GM23248 (cell line): ENCODE measurements around the gene CAMTA1. TPM values are rescaled to one million over a fixed set of nuclear protein-coding genes. Genes with fewer than 3 reads are reported as not detected.
A peak's percentile ranks its signal among the peaks of the same experiment; 100 is the strongest.

Source experiments
- DNase-seq: peaks from one replicate; pipeline ENCODE4 v3.0.0-alpha.2; 2015
- H2AFZ ChIP-seq: fragments of 200-600 bp; sonication (generic); 2 replicates; pipeline ENCODE4 v1.6.1; 2016; ENCODE audit warnings: antibody characterized with exemption
- H3F3A ChIP-seq: fragments of 200-600 bp; sonication (generic); 2 replicates; pipeline ENCODE4 v1.6.1; 2016; ENCODE audit warnings: mild to moderate bottlenecking, antibody characterized with exemption, mixed run types; ENCODE audit not compliant: insufficient read depth
- H3K27ac ChIP-seq: fragments of 200-600 bp; sonication (generic); 2 replicates; pipeline ENCODE4 v1.5.1; 2016; ENCODE audit warnings: mild to moderate bottlenecking
- H3K27me3 ChIP-seq: fragments of 200-600 bp; sonication (generic); replicated peaks from 2 replicates; pipeline ENCODE4 v1.6.1; 2016; ENCODE audit warnings: mild to moderate bottlenecking; ENCODE audit not compliant: insufficient read depth
- H3K36me3 ChIP-seq: fragments of 200-600 bp; sonication (generic); 2 replicates; pipeline ENCODE4 v1.6.1; 2016; ENCODE audit warnings: low read depth, mild to moderate bottlenecking
- H3K4me1 ChIP-seq: fragments of 200-600 bp; sonication (generic); 2 replicates; pipeline ENCODE4 v1.6.1; 2016; ENCODE audit warnings: mild to moderate bottlenecking; ENCODE audit not compliant: insufficient read depth
- H3K4me2 ChIP-seq: fragments of 200-600 bp; sonication (generic); one replicate; pipeline ENCODE4 v1.6.1; 2016; ENCODE audit warnings: mild to moderate bottlenecking; ENCODE audit not compliant: unreplicated experiment
- H3K4me3 ChIP-seq: fragments of 200-600 bp; sonication (generic); 2 replicates; pipeline ENCODE4 v1.5.1; 2016; ENCODE audit warnings: mild to moderate bottlenecking
- H3K79me2 ChIP-seq: fragments of 200-600 bp; sonication (generic); 2 replicates; pipeline ENCODE4 v1.6.1; 2016; ENCODE audit warnings: mild to moderate bottlenecking; ENCODE audit not compliant: insufficient read depth
- H3K9ac ChIP-seq: fragments of 200-600 bp; sonication (generic); 2 replicates; pipeline ENCODE4 v1.6.1; 2016; ENCODE audit warnings: mild to moderate bottlenecking
- H3K9me2 ChIP-seq: fragments of 200-600 bp; sonication (generic); 2 replicates; pipeline ENCODE4 v1.6.1; 2016; ENCODE audit warnings: mixed run types, mild to moderate bottlenecking, moderate library complexity; ENCODE audit not compliant: insufficient read depth
- H3K9me3 ChIP-seq: fragments of 200-600 bp; sonication (generic); one replicate; pipeline ENCODE4 v1.6.1; 2017; ENCODE audit warnings: low read depth
- H4K20me1 ChIP-seq: fragments of 200-600 bp; sonication (generic); 2 replicates; pipeline ENCODE4 v1.6.0; 2016; ENCODE audit not compliant: insufficient read depth
- EZH2 ChIP-seq: fragments of 200-600 bp; sonication (generic); IDR thresholded peaks from 2 replicates; pipeline ENCODE4 v1.6.1; 2018; ENCODE audit warnings: antibody characterized with exemption, mild to moderate bottlenecking; ENCODE audit not compliant: insufficient read depth, poor library complexity, severe bottlenecking
- EZH2phosphoT487 ChIP-seq: fragments of 200-600 bp; sonication (generic); IDR thresholded peaks from 2 replicates; pipeline ENCODE4 v1.6.1; 2018; ENCODE audit warnings: antibody characterized with exemption, moderate library complexity, mild to moderate bottlenecking, low read depth; ENCODE audit not compliant: insufficient read depth
- WGBS, 2 experiments: methylation state at CpG; one replicate each; pipeline ENCODE4 v1.1.6; 2015 to 2017; ENCODE audit warnings: low lambda C conversion rate in 2 of 2, low coverage in 1 of 2; ENCODE audit errors: missing lambda C conversion rate in 2 of 2; 5-methylcytosine and 5-hydroxymethylcytosine counted together
- in situ Hi-C: fragments of 300-500 bp; cut with MboI; formaldehyde crosslinking; loops from 2 replicates; pipeline ENCODE4 v1.15.0; 2020
- polyA plus RNA-seq: library from polyadenylated mRNA; unstranded; fragments of >200 nt; fragmentation: Nextera tagmentation; extraction: Ambion mirVana; gene quantifications from 2 replicates; pipeline ENCODE4 v1.2.1, GENCODE V29; 2016
- total RNA-seq: library from RNA; depleted of rRNA; stranded (reverse); fragments of >200 nt; shearing (Covaris generic); gene quantifications from 2 replicates; pipeline ENCODE4 v1.2.3, GENCODE V29; 2014

CAMTA1 gene
- total and polyA plus RNA-seq, 2 experiments from 2014 or later: 50.1 to 165 TPM

DNA sequence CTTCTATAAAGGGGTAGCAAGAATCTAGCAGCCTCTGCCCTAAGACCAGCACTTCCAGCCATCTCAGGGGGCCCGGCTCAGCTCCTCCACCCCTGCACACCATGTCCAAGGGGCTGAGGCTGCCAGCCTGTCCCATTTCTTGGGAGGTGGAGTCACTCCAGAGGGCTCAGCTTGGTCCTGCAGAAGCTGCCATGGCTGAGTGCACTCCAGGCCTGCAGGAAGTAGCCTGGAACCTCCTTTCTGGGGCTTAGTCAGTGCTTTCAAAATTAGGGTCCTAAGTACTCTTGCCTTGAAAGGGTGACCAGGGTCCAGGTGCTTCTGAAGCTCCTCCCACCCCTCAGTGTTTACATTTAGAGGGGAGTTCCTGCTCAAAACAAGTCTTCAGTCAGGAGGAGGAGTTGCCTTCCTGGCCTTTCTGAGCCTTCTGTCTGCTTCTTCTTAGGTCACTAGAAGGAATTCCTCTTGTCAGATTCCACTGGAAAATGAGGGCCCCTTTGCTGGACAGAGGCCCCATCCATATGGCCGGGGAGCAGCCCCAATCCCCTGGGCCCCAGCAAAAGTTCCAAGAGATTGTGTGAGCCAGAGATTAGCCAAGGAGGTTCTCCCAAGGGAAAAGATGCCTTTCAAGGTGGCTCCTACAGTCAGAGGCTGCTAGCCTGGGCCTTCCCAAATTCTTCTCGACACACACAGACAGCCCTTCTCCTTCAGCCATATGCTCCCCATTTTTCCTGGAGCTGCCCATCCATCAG is 857.7 kb downstream of the CAMTA1 start:
- Histone ChIP-seq H3K9me3 (no peaks in the 10 kb centered on the region), H3K79me2 (no peaks in the 10 kb centered on the region), H4K20me1 (no peaks in the 10 kb centered on the region), H2AFZ (peak overlapping the region; percentile 28; the same call in 1 of the 2 replicates), H3K9me2 (no peaks in the 10 kb centered on the region), H3K4me3 (no peak overlapping the region), H3K4me1 (peaks cover 8% of the 10 kb centered on the region), H3K27me3 (no peaks in the 10 kb centered on the region), H3K9ac (no peak overlapping the region), H3F3A (no peaks in the 10 kb centered on the region), H3K4me2 (peak overlapping the region; percentile 4), H3K27ac (no peak overlapping the region), H3K36me3 (no peaks in the 10 kb centered on the region)
- peak; percentile 41 for DNase-seq
- in situ Hi-C loops: loop anchor here (10.0 to 25.0 kb wide), 5 partner anchors 418 to 931 kb away; partner anchors contain the start of gene DNAJC11
- TF ChIP-seq EZH2: no peak
- TF ChIP-seq EZH2phosphoT487: no peak
- WGBS, 2 experiments: 28 to 35% methylated on average over 3 of the region's 3 CpGs

DNA sequence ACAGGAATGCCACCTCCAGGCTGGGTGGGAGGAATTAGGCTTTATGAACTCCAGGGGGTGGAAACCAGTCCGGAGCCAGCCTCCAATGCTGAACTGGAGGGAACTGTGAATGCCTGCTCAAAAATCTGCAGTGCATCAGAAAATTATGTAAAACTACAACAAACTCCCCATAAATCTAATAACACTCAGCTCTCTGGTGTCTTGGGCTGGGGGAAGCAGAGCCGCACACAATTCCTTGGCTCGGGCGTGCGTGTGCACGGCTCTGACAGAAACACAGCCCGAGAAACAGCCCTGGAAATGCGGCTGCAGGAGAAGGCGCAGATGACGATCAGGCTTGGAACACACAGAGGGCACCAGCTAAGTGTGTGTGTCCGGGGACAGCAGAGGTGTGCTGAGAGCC is 858.3 kb downstream of the CAMTA1 start:
- Histone ChIP-seq H3K4me2 (peak overlapping the region; percentile 4), H3K36me3 (no peaks in the 10 kb centered on the region), H3F3A (no peaks in the 10 kb centered on the region), H4K20me1 (no peaks in the 10 kb centered on the region), H3K27me3 (no peaks in the 10 kb centered on the region), H3K9ac (no peak overlapping the region), H3K27ac (no peak overlapping the region), H3K79me2 (no peaks in the 10 kb centered on the region), H3K4me1 (peaks cover 8% of the 10 kb centered on the region), H3K4me3 (no peak overlapping the region), H2AFZ (peak overlapping the region; percentile 28; the same call in 1 of the 2 replicates), H3K9me2 (no peaks in the 10 kb centered on the region), H3K9me3 (no peaks in the 10 kb centered on the region)
- in situ Hi-C loops: loop anchor here (10.0 to 25.0 kb wide), 5 partner anchors 419 to 931 kb away; partner anchors contain the start of gene DNAJC11
- WGBS, 2 experiments: 16 to 21% methylated on average over 11 of the region's 11 CpGs
- TF ChIP-seq EZH2phosphoT487 (no peak), EZH2 (no peak)
- DNase-seq: peak; percentile 32

DNA sequence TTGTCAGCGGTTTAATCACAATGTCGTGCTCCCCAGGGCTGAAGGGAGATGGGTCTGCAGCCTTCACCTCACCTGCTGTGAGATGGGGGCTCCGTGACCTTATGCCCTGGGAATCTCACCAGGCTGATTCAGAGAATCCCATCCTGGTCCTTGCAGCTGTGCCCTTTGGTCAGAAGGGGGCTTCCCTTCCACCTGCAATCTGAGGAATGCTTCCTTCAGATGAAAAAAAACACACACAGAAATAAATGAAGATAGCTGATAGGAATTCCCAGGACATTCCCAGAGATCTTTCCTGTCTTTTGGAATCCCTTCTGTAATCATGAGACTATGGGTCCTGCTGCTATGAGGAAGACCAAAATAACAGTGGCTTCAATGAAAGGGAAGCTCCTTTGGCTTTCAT is 858.8 kb downstream of the CAMTA1 start:
- Histone ChIP-seq H3K27me3 (0 out of 2 replicates have a peak, but pooled peaks cover 1% of the 10 kb centered on the region), H3K4me1 (peaks cover 8% of the 10 kb centered on the region), H4K20me1 (no peaks in the 10 kb centered on the region), H3K9me3 (no peaks in the 10 kb centered on the region), H3K27ac (no peak overlapping the region), H2AFZ (no peak overlapping the region), H3K9me2 (no peaks in the 10 kb centered on the region), H3K4me3 (no peak overlapping the region), H3K79me2 (no peaks in the 10 kb centered on the region), H3K9ac (no peak overlapping the region), H3F3A (no peaks in the 10 kb centered on the region), H3K4me2 (no peak overlapping the region), H3K36me3 (no peaks in the 10 kb centered on the region)
- TF ChIP-seq EZH2 (no peak), EZH2phosphoT487 (no peak)
- no peak for DNase-seq
- 34 to 47% methylated on average over 3 of the region's 3 CpGs for WGBS, 2 experiments
- in situ Hi-C loops: loop anchor here (10.0 to 25.0 kb wide), 5 partner anchors 419 to 932 kb away; partner anchors contain the start of gene DNAJC11

DNA sequence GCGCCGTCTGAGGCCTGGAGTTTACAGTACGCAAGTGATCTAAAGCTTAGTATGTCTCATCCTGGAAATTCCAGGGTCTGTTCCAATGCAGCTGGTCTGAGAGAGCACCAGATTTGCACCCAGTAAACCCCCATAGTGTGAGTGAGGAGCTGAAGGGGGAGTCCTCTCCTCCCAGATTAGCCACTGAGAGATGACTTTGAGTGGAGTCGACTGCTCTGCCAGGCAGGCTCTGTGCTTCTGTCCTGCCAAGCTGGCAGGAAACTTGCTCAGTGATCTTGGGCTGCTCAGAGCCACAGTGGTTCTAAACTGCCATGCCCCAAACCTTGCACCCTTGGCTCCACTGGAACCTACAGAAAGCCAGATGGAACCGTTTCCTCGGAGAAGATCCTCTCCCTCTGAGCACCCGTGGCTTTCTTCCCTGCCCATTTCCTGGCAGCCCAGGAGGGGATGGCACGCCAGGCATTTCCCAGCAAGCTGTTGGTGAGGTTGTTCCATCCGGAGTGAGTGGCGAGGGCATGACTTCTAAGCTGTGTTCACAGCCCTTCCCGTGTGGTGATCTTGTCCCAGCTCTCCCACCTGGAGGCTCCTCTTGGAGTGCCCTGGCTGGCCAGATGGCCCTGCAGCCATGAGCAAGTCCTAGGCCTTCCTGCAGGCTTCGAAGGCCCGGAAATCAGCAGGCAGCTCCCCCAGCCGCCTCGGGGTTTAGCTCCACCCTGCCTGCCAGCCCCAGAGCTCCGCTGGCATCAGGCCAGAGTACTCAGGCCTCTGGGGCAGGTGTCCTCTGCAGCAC is 859.9 kb downstream of the CAMTA1 start:
- Histone ChIP-seq H3F3A (no peaks in the 10 kb centered on the region), H3K9me2 (no peaks in the 10 kb centered on the region), H3K4me1 (peaks cover 8% of the 10 kb centered on the region), H3K27me3 (peaks cover 12% of the 10 kb centered on the region), H3K4me3 (no peak overlapping the region), H2AFZ (no peak overlapping the region), H3K36me3 (no peaks in the 10 kb centered on the region), H4K20me1 (no peaks in the 10 kb centered on the region), H3K4me2 (no peak overlapping the region), H3K79me2 (no peaks in the 10 kb centered on the region), H3K9me3 (no peaks in the 10 kb centered on the region), H3K27ac (no peak overlapping the region), H3K9ac (no peak overlapping the region)
- no peak for TF ChIP-seq EZH2phosphoT487
- no peak for TF ChIP-seq EZH2
- in situ Hi-C loops: loop anchor here (10.0 to 25.0 kb wide), 5 partner anchors 420 to 933 kb away; partner anchors contain the start of gene DNAJC11
- DNase-seq: no peak
- WGBS, 2 experiments: 65 to 67% methylated on average over 16 of the region's 16 CpGs
